GM18526 (cell line): ENCODE results near the gene SNTG2.

Experiments used
- POLR2A ChIP-seq: IDR thresholded peaks from 3 replicates; pipeline ENCODE4 v1.6.1; 2011; ENCODE audit not compliant: insufficient read length; ENCODE audit errors: extremely low read depth

SNTG2 gene

DNA sequence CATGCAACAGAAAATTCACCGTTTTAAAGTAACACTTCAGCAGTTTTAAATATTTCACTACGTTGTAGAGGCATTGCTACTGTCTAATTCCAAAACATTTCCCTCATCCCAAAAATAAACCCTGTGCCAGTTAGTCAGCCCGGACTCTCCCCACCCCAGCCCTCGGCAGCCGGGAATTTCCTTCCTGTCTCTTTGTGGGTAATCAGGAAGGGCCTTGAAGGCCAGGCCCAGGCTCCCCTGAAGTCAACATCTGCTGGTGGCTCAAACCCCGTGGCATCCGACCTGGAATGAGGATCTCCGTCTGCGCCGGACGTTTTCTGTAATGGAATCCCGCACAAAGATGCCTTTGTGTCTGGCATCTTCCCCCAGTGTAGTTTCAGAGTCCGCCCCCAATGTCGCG, 219.6 kb downstream of the SNTG2 start:
- TF ChIP-seq POLR2A, result no peak

DNA sequence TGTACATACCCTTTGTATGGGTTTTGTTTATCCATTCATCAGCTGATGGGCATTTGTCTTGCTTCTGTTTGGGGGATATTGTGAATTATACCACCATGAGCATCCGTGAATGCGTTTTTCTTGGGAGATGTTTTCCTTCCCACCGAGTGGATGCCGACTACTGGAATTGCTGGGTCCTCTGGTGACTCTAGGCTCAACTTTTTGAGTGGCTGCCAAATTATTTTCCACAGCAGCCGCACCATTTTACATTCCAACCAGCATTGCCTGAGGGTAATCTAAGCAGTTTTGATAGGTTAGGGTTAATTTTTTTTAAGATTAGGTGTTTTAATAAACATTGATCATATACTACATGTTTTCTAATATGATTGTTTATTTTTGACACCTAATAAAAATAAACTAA, 220.1 kb downstream of the SNTG2 start:
- TF ChIP-seq POLR2A, result no peak

DNA sequence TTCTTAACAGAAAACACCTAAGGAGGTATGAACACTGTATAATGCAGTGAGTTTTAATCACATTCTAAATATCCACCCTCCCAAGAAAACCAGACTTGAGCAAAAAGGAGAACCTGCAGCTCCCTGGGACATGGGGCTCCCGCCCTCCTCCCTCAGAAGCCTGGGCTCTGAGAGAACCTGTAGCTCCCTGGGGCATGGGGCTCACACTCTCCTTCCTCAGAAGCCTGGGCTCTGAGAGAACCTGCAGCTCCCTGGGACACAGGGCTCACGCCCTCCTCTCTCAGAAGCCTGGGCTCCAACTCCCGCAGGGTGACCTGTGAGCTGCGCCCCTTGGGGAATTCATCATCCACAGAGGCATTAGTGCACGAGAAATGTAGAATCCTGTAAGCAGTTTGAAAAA, 222.9 kb downstream of the SNTG2 start:
- TF ChIP-seq POLR2A, result no peak

DNA sequence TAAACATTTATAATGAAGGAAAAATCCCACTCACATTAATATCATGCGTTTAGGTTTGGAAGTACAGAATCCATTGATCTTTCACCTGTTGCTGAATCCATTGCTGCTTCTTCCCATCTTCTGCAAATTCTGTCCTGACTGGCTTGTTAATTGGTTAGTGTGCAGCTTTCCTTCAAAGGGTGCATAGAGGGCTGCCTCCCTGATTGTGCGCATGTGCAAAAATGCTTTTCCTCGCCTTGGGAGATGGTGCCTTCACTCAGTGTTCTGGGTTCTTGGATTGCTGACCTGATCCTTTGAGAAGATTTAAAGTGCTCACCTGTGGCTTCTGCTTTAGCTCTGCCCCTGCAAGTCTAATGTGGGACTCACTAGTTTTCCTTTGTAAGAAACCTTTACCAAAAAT, 231.2 kb downstream of the SNTG2 start:
- TF ChIP-seq POLR2A, result no peak

DNA sequence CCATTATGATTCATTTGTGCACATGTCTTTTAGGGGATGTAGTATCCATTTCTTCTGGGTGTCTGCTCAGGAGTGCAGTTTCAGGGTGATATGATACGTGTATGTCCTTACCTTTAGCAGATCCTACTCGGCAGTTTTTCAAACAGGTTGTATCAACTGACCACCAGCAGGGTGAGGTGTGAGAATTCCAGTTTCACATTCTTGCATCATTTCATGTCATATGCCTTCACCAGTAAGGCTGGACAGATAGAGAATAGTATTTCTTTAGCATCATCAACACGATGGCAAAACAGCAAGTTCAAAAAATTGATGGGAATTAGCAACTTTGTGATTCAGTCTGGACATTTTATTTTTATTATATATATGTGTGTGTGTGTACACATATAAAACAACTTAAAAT, 232.7 kb downstream of the SNTG2 start:
- TF ChIP-seq POLR2A, result no peak

DNA sequence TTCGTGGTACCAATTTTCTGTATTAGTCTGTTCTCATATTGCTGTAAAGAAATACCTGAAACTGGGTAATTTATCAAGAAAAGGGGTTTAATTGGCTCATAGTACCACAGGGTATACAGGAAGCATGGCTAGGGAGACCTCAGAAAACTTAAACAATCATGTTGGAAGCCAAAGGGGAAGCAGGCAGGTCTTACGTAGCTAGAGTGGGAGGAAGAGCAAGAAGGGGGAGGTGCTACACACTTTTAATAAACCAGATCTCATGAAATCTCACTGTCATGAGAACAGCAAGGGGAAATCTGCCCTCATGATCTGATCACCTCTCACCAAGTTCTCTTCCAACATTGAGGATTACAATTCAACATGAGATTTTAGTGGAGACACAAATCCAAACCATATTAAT, 235.8 kb downstream of the SNTG2 start:
- TF ChIP-seq POLR2A, result no peak

DNA sequence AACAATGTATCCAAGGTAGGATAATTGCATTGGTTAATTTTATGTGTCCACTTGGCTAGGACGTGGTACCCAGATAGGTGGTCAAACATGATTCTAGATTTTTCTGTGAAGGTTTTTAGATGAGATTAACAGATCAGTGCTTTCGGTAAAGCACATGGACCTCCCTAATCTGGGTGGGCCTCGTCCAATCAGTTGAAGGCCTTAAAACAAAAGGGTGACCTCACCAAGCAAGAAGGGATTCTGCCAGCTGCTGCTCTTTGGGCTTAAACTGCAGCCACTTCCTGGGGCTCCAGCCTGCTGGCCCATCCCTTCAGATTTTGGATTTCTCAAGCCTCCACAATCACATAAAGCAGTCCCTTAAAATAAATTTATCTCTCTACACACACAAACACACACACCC, 236.5 kb downstream of the SNTG2 start:
- TF ChIP-seq POLR2A, result no peak

DNA sequence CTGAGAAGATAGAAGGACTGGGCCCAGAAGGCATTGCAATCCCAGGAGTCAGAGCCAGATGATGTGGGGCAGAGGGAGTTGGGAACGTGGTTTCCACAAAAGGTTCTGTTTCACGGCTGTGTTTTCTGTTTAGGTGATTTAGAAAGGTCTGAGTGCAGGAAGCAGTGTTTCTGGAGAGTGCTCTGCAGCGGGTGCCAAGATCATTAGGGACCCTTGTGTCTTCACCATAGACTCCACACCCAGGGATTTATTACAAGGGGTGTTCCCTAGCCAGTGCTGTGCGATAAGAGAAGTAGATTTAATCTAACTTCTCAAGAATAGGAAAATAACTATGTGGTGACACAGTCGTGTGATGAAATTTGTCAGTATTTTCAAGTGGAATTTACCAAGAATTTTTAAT, 241.5 kb downstream of the SNTG2 start:
- no peak for TF ChIP-seq POLR2A

DNA sequence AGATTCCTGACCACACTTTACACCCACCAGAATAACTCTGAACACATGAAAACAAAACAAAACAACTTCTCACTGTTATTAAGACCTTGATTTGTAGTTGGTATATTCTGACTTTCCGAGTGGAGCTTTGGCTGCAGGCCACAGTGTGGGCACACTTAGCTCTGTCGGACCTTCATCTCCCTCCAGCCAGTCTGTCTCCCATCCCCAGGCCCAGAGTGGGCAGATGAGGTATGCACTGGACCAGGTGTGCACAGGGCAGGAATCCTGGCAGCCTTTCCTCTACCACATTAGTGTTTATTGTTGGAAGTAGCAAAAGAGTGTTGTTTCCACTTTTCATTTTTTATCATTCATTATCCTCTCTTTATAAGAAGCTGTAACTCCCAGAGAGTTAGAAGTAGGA, 243.2 kb downstream of the SNTG2 start:
- no peak for TF ChIP-seq POLR2A

DNA sequence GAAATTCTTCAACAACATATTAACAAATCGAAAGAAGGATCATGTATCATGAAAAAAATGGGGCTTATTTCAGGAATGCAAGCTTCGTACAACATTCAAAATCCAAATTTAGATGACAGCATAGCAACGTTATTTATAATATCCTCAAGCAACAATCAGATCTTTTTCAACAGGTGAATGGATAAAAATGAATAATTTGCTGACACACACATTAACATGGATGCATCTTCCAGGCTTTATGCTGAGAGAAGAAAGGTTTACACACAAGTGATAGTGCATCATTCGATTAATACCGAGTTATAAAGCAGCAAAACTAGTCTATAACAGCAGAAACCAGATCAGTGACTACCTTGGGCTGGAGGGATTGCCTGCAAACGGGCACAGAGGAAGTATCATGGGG, 253.1 kb downstream of the SNTG2 start:
- no peak for TF ChIP-seq POLR2A

DNA sequence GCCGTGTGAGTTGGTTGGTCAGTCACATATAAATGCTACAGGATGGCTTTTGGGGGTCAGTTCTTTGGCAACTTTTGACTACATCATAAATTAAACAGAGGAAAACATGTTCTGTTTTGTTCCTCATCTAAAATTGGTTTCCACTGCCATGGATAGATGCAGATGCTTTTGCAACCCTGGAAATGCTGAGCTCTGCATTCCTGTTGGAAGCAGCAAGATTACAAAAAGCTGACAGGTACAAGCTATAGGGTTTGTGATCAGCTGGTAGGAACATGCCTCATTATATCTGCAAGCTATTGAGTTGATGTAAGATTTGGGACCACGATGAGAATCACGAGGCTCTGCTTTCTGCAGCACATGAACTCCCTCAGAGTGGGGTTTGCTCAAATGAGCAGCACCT, 255.2 kb downstream of the SNTG2 start:
- TF ChIP-seq POLR2A, result no peak

DNA sequence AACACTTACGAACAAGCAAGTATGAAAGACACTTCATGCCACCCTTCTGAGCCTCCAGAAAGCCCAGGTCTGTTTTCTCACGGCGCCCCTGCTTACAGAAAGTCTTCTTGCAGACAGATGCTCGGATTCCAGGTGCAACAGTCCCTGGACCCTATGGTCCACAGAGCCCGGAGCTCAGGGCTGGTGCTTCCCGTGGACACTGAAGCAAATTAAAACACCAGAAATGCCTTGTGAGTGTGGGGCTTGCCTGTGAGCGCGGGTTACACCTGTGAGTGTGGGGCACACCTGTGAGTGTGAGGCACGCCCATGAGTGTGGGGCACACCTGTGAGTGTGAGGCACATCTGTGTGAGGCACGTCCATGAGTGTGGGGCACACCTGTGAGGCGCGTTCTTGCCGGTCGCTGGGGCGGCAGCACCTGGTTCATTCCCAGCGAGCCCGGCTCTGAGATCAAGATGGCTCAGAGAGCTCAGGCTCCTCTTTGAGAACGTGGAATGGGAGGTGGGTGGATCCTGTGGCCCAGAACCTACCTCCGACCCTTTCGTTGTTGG, 257.4 kb downstream of the SNTG2 start:
- TF ChIP-seq POLR2A, result no peak

DNA sequence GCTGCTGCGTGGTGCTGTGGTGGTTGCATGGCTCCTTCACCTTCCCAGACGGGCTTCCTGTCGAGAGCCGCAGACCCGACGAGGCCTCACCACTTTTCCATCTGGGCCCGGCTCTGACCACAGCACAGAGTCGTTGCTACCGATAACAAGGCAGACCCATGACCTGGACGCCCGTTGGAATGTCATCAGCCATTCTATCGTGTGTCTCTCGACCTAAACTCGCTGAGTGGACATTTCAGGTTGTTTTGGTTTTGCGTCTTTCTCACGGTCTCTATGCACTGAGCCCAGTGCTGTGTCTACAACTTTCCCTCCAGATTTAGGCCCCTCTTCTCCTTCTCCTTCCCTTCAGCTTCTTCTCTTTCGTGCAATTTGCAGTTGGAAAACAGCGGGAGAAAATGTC, 257.9 kb downstream of the SNTG2 start:
- TF ChIP-seq POLR2A, result no peak

DNA sequence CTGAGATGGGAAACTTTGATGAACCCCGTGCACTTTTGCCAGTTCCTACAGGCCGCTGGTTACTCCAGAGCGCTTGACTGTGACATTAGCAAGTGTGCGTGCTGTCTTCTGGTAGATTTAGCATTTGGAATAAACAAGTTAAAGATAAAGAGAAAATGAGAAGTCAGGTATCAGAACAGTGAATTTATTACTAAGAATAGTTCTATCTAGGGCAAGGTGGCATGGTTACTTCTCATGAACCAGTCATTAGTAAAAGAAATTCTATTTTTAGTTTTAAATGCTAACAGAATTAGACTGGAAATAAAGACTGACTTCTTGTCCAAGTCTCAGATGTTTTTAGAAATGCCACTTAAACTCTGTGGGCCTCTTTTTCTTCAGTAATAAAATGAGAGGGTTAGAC, 258.6 kb downstream of the SNTG2 start:
- TF ChIP-seq POLR2A, result no peak

DNA sequence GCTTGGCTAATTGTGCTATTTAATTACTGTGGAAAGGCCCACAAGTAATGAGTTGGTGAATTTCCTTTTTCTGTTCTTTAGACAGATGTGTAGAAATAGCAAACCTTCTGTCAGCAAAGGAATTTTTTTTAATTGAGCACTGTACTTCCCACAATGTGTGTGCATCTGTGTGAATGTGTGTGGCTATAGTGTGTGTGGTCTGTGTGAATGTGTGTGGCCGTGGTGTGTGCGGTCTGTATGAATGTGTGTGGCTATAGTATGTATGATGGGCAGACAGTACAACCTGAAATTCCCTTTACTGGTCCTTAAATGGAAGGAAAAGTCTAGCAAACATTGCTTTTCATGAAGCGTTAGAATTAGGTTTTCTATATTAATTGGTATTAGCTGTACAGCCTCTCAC, 259.1 kb downstream of the SNTG2 start:
- no peak for TF ChIP-seq POLR2A

DNA sequence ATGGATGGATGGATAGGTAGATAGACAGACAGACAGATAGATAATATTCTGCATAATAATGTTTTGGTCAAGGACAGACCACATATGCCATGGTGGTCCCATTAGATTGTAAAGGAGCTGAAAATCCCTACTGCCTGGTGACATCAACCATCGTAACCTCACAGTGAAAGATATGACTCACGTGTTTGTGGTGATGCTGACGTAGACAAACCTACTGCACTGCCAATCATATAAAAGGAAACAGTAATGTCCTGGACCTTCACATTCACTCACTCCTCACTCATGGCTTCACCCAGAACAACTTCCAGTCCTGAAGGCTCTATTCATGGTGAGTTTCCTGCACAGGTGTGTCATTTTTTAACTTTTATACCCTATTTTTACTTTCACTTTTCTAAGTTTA, 259.7 kb downstream of the SNTG2 start:
- TF ChIP-seq POLR2A, result no peak

DNA sequence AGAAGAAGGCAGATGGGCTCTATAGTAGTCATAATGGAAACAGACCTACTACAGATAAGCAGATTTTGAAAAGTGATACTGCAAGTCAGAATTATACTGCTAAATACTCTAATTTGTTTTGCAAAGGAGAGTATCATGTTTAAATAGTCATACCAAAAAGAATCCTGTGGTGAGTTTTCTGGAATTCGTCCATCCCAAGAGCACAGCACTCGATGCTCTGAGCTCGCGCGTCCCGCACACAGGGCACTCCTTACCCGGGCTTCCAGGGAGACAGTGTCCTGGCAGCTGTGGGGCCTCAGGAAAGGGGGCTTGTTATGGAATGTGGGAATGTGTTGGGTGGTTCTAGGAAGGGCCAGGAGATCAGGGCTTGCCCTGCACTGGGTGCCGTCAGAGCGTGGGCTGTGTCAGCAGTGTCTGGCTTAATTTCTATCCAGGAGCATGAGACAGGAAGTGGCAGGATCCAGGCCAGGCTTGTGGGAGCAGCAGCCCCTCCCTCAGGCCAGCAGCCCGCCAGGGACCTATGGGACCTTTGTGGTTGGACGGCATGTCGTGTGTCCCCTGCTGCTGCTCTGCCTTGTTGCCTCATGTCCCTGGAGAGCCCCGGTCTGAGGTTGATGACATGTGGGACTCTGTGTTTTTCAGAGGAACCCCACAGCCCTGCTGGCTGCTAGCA, 269.4 kb downstream of the SNTG2 start:
- no peak for TF ChIP-seq POLR2A

DNA sequence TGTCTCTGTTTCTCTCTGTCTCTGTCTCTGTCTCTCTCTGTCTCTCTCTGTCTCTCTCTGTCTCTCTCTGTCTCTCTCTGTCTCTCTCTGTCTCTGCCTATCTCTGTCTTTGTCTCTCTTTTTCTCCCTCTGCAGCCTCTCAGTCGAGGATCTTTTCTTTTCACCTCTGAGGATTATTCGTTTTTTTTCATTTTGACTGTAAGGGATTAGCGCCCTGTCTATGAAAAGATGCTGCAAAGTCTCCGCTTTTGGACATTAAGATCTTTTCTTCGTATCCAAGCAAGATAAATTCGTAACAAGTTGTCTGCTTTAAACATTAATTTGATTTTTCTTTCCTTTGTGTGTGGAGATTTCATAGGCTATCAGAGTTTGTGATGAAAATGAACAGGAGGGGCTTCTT, 271.4 kb downstream of the SNTG2 start:
- no peak for TF ChIP-seq POLR2A

DNA sequence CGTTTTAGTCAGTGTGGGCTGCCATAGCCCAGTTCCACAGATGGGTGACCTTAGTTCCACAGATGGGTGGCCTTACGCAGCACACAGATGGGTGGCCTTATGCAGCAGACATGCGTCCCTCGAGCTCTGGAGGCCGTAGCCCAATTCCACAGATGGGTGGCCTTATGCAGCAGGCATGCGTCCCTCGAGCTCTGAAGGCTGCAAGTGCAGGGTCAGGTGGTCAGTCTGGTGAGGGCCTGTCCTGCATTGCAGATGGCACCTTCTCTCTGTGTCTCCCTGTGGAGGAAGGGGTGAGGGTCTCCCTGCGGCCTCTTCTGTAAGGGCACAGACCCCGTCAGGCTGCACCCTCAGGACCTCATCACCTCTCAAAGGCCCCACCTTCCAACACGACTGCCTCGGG, 273.1 kb downstream of the SNTG2 start:
- TF ChIP-seq POLR2A, result no peak
